Testis (tissue), 3 donors: ENCODE results near the gene GUK1. TPM values are rescaled to one million over a fixed set of nuclear protein-coding genes. Genes with fewer than 3 reads are reported as not detected.
A peak's percentile ranks its signal among the peaks of the same experiment; 100 is the strongest.

ENCODE experiments used
- DNase-seq: peaks from one replicate; pipeline ENCODE4 v3.0.0-alpha.2; 2019
- H3K27ac ChIP-seq, 2 donors: fragments of 200-600 bp; sonication (generic); one replicate each; pipeline ENCODE4 v1.5.1; 2019
- H3K27me3 ChIP-seq: fragments of 200-600 bp; sonication (generic); one replicate; pipeline ENCODE4 v1.5.1; 2019
- H3K36me3 ChIP-seq: fragments of 200-600 bp; sonication (generic); one replicate; pipeline ENCODE4 v1.5.1; 2017; ENCODE audit warnings: low read depth; ENCODE audit errors: missing control alignments
- H3K4me1 ChIP-seq: fragments of 200-600 bp; sonication (generic); one replicate; pipeline ENCODE4 v1.5.1; 2019
- H3K4me3 ChIP-seq, 2 donors: fragments of 200-600 bp; sonication (generic); one replicate each; pipeline ENCODE4 v1.5.1; 2017 to 2019
- H3K9me3 ChIP-seq: fragments of 200-600 bp; sonication (generic); one replicate; pipeline ENCODE4 v1.5.1; 2017
- POLR2A ChIP-seq: fragments of 450-650 bp; IDR thresholded peaks from one replicate; pipeline ENCODE4 v1.6.1; 2017; ENCODE audit warnings: antibody characterized with exemption, mild to moderate bottlenecking, moderate library complexity
- WGBS, 2 donors: methylation state at CpG; one replicate each; pipeline ENCODE4 v1.1.5; 2018; 5-methylcytosine and 5-hydroxymethylcytosine counted together
- intact Hi-C: fragments of 100-400 bp; cut with DNase I; formaldehyde crosslinking; loops from one replicate; pipeline ENCODE4 v1.15.1; 2023; ENCODE audit warnings: low total_unique reads
- polyA plus RNA-seq: library from polyadenylated mRNA; stranded (reverse); fragments of 350-450 nt; fragmentation: Illumina TruSeq; extraction: RNeasy Lipid Tissue Mini Kit (QIAGEN cat#74804); gene quantifications from one replicate; pipeline ENCODE4 v1.2.3, GENCODE V29; 2014; ENCODE audit warnings: low read depth, low replicate concordance; ENCODE audit not compliant: insufficient read depth
- total RNA-seq, 2 donors: library from RNA; depleted of rRNA; stranded (reverse); fragments of >200 nt; gene quantifications; one replicate each; pipeline ENCODE4 v1.2.3, GENCODE V29; 2016
- TF ChIP-seq, protein P1 (sequence below), 3 experiments: fragments of 450-650 bp in 2 of 3; fragments of 200-600 bp in 1 of 3; sonication (generic) in 1 of 3; IDR thresholded peaks; one replicate each; pipeline ENCODE4 v1.5.1; 2016 to 2019; ENCODE audit warnings: antibody characterized with exemption in 3 of 3, mild to moderate bottlenecking in 2 of 3, moderate library complexity in 1 of 3

GUK1 gene
- total and polyA plus RNA-seq, 3 donors from 2014 or later = 236 to 343 (median 298) TPM

GRCh38 chr1:228178737-228179684 is 38.9 kb downstream of the GUK1 start:
- peak overlapping the region; percentile 2 to 69 for H3K27ac ChIP-seq

DNA sequence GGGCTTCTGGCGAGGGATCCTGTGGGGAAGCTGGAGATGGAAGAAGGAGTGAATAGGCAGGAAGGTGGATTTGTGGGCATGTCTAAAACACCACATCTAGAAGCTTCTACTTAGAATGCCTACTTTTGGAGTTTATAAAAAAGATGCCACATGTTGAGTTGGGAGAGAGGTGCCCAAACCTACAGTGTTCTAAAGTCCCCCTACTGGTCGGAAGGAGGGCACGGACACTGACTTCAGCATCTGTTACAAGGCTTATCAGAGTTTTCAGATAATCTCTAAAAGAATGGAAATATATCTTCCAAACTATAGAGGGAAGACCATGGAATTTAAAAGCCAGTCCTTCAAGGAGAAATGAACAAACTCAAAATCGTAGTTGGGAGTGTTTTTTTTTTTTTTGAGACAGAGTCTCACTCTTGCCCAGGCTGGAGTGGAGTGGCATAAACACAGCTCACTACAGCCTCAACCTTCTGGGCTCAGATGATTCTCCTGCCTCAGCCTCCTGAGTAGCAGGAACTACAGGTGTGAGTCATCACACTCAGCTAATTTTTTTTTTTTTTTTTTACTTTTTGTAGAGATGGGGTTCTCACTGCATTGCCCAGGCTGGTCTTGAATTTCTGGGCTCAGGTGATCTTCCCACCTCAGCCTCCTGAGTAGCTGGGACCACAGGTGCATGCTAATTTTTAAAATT is 40.3 kb downstream of the GUK1 start:
- TF ChIP-seq, protein P1, sequence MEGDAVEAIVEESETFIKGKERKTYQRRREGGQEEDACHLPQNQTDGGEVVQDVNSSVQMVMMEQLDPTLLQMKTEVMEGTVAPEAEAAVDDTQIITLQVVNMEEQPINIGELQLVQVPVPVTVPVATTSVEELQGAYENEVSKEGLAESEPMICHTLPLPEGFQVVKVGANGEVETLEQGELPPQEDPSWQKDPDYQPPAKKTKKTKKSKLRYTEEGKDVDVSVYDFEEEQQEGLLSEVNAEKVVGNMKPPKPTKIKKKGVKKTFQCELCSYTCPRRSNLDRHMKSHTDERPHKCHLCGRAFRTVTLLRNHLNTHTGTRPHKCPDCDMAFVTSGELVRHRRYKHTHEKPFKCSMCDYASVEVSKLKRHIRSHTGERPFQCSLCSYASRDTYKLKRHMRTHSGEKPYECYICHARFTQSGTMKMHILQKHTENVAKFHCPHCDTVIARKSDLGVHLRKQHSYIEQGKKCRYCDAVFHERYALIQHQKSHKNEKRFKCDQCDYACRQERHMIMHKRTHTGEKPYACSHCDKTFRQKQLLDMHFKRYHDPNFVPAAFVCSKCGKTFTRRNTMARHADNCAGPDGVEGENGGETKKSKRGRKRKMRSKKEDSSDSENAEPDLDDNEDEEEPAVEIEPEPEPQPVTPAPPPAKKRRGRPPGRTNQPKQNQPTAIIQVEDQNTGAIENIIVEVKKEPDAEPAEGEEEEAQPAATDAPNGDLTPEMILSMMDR (IDR thresholded peaks at IDR 0.05) = peak; percentile 15 to 22 (median 15)
- no peak for TF ChIP-seq POLR2A
- Histone ChIP-seq H3K4me3 (no peak overlapping the region), H3K36me3 (no peaks in the 10 kb centered on the region), H3K9me3 (no peaks in the 10 kb centered on the region), H3K27ac (no peak overlapping the region), H3K4me1 (peaks cover 21% of the 10 kb centered on the region), H3K27me3 (no peaks in the 10 kb centered on the region)
- WGBS, 2 donors = 77 to 82% methylated on average over 4 of the region's 4 CpGs
- no peak for DNase-seq
- intact Hi-C loops = no loop called here

More at GRCh38 chr1:228178737-228179684, 38.9 kb downstream of the GUK1 start:
- no peaks in the 10 kb centered on the region for H3K36me3 ChIP-seq
- no peaks in the 10 kb centered on the region for H3K27me3 ChIP-seq
- no peaks in the 10 kb centered on the region for H3K9me3 ChIP-seq
- H3K4me3 ChIP-seq = no peak overlapping the region
- WGBS, 2 donors = 40 to 60% methylated on average over 11 to 12 of the region's 12 CpGs
- intact Hi-C loops = no loop called here
- TF ChIP-seq POLR2A = no peak
- TF ChIP-seq, protein P1 (IDR thresholded peaks at IDR 0.05) = no peak
- peaks cover 21% of the 10 kb centered on the region for H3K4me1 ChIP-seq
- DNase-seq = no peak

DNA sequence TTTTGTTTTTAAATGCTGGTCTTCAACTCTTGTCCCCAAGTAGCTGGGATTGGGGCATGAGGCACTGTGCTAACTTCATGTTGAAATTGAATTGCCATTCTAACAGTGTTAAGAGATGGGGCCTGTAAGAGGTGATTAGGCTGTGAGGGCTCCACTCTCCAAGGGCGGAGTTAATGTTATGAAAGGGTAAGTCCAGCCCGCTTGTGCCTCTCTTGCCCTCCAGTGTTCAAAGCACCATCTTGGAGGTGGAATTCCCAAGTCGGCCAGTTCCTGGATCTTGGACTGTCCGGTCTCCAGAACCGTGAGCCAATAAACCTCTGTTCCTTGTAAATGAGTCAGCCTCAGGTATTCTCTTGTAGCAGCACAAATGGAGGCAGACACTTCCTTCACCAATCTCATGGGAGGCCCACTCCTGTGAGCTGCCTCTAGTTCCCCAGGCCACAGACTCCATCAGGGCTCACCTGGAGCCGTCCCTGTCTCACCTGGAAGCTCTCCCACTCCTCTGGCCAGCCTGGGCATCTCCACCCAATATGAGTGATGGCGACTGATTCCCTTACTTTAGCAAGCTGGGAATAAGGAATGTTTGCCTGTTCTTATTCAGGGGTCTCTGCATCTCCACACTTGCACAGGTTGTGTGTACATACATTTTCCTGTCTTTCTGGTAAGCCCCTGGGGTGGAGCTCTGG is 41.0 kb downstream of the GUK1 start:
- WGBS, 2 donors = 97% methylated on average over 7 of the region's 7 CpGs
- Histone ChIP-seq H3K4me3 (no peak overlapping the region), H3K9me3 (no peaks in the 10 kb centered on the region), H3K36me3 (no peaks in the 10 kb centered on the region), H3K27me3 (no peaks in the 10 kb centered on the region), H3K27ac (no peak overlapping the region), H3K4me1 (peaks cover 21% of the 10 kb centered on the region)
- DNase-seq = no peak
- intact Hi-C loops = no loop called here
- TF ChIP-seq, protein P1 (IDR thresholded peaks at IDR 0.05) = no peak
- no peak for TF ChIP-seq POLR2A

- Histone ChIP-seq H3K4me3 (no peak overlapping the region), H3K9me3 (no peaks in the 10 kb centered on the region)
Observed at GRCh38 chr1:228181645-228182034, 41.6 kb downstream of the GUK1 start.

More at GRCh38 chr1:228181645-228182034, 41.6 kb downstream of the GUK1 start:
- Histone ChIP-seq H3K27ac (no peak overlapping the region), H3K36me3 (no peaks in the 10 kb centered on the region), H3K4me1 (peaks cover 16% of the 10 kb centered on the region), H3K27me3 (no peaks in the 10 kb centered on the region)
- DNase-seq = no peak
- 94 to 95% methylated on average over 9 of the region's 9 CpGs for WGBS, 2 donors
- no peak for TF ChIP-seq POLR2A
- intact Hi-C loops = no loop called here
